SK-N-SH (cell line): ENCODE results near the gene PNPLA8. TPM values are rescaled to one million over a fixed set of nuclear protein-coding genes. Genes with fewer than 3 reads are reported as not detected.

Source experiments
- CTCF ChIA-PET: fragments of 300-600, 350-600 bp; formaldehyde crosslinking; extraction: SDS; loops from one replicate; lab custom pipeline; 2021; lab: Yijun Ruan, JAX
- POLR2A ChIA-PET: fragments of 350-600 bp; sonication (Branson Sonifier 250); formaldehyde crosslinking; extraction: SDS; loops from one replicate; lab custom pipeline; 2020; ENCODE audit warnings: antibody characterized with exemption, inconsistent platforms; lab: Yijun Ruan, JAX
- DNase-seq: peaks from one replicate; pipeline ENCODE4 v3.0.0; 2012
- H2AFZ ChIP-seq: fragments of 200-600 bp; sonication (generic); 2 replicates; pipeline ENCODE4 v1.8.1; 2016; ENCODE audit warnings: antibody characterized with exemption, mild to moderate bottlenecking, low read depth
- H3F3A ChIP-seq: fragments of 200-600 bp; sonication (generic); replicated peaks from 2 replicates; pipeline ENCODE3; 2016; ENCODE audit warnings: antibody characterized with exemption, mild to moderate bottlenecking; ENCODE audit not compliant: insufficient read depth
- H3K27ac ChIP-seq, 2 experiments: fragments of 200-500 bp in 1 of 2; fragments of 200-600 bp in 1 of 2; sonication (Bioruptor generic) in 1 of 2; sonication (generic), shearing (Covaris generic) in 1 of 2; 2 replicates each; pipeline versions ENCODE4 v1.5.1 to v1.6.1; 2014 to 2016; ENCODE audit warnings: low read depth in 2 of 2, inconsistent platforms in 1 of 2, low read length in 1 of 2, mild to moderate bottlenecking in 1 of 2, mixed read lengths in 1 of 2
- H3K27me3 ChIP-seq: fragments of 200-600 bp; sonication (generic), shearing (Covaris generic); 2 replicates; pipeline ENCODE4 v1.6.1; 2016; ENCODE audit warnings: mixed run types; ENCODE audit not compliant: insufficient read depth
- H3K36me3 ChIP-seq, 2 experiments: fragments of 200-500 bp in 1 of 2; fragments of 200-600 bp in 1 of 2; sonication (Bioruptor generic) in 1 of 2; sonication (generic) in 1 of 2; replicated peaks in 1 of 2; 2 replicates each; pipeline versions ENCODE3 to v1.5.1; 2014 to 2016; ENCODE audit warnings: low read length in 1 of 2, mild to moderate bottlenecking in 1 of 2; ENCODE audit not compliant: insufficient read depth in 2 of 2, control insufficient read depth in 1 of 2
- H3K4me1 ChIP-seq, 2 experiments: fragments of 200-500 bp in 1 of 2; fragments of 200-600 bp in 1 of 2; sonication (Bioruptor generic) in 1 of 2; sonication (generic), shearing (Covaris generic) in 1 of 2; 2 replicates each; pipeline versions ENCODE4 v1.5.1 to v1.6.1; 2014 to 2016; ENCODE audit warnings: low read depth in 1 of 2, low read length in 1 of 2, mixed run types in 1 of 2; ENCODE audit not compliant: insufficient read depth in 2 of 2, control insufficient read depth in 1 of 2
- H3K4me2 ChIP-seq: fragments of 200-600 bp; sonication (generic), shearing (Covaris generic); 2 replicates; pipeline ENCODE4 v1.6.1; 2017; ENCODE audit warnings: mixed run types
- H3K4me3 ChIP-seq, 2 experiments: fragments of 200-500 bp in 1 of 2; fragments of 200-600 bp in 1 of 2; sonication (Bioruptor generic) in 1 of 2; sonication (generic), shearing (Covaris generic) in 1 of 2; 2 replicates each; pipeline versions ENCODE4 v1.5.1 to v1.8.1; 2014 to 2016; ENCODE audit warnings: low read depth in 2 of 2, inconsistent platforms in 1 of 2, low read length in 1 of 2, mild to moderate bottlenecking in 1 of 2, mixed read lengths in 1 of 2, moderate library complexity in 1 of 2
- H3K79me2 ChIP-seq: fragments of 200-600 bp; sonication (generic); 2 replicates; pipeline ENCODE4 v1.8.1; 2017; ENCODE audit warnings: mild to moderate bottlenecking; ENCODE audit not compliant: insufficient read depth
- H3K9ac ChIP-seq: fragments of 200-600 bp; sonication (generic); 2 replicates; pipeline ENCODE4 v1.6.1; 2017; ENCODE audit warnings: mixed run types
- H3K9me2 ChIP-seq: fragments of 200-600 bp; sonication (generic); 2 replicates; pipeline ENCODE4 v1.6.1; 2017; ENCODE audit warnings: mixed run types
- H3K9me3 ChIP-seq: fragments of 200-600 bp; sonication (generic); 2 replicates; pipeline ENCODE4 v1.6.1; 2017; ENCODE audit warnings: mixed run types, mild to moderate bottlenecking, moderate library complexity
- H4K20me1 ChIP-seq: fragments of 200-600 bp; sonication (generic); 2 replicates; pipeline ENCODE4 v1.6.1; 2017; ENCODE audit warnings: mild to moderate bottlenecking, mixed run types; ENCODE audit not compliant: insufficient read depth
- FOXJ3 ChIP-seq: sonication (generic); formaldehyde crosslinking; IDR thresholded peaks from 2 replicates; pipeline ENCODE4 v1.5.1; 2020; ENCODE audit warnings: mild to moderate bottlenecking, missing genetic modification reagents
- MEF2A ChIP-seq: IDR thresholded peaks from 2 replicates; pipeline ENCODE4 v1.4.0; 2012; ENCODE audit warnings: low read depth, borderline replicate concordance
- MXI1 ChIP-seq: IDR thresholded peaks from 2 replicates; pipeline ENCODE4 v1.6.1; 2012; ENCODE audit warnings: mild to moderate bottlenecking, low read depth, low read length, improper control_type of control experiment
- NRF1 ChIP-seq: IDR thresholded peaks from 2 replicates; pipeline ENCODE4 v1.6.1; 2012; ENCODE audit warnings: low read depth, mild to moderate bottlenecking, low read length
- POLR2AphosphoS5 ChIP-seq: IDR thresholded peaks from 2 replicates; pipeline ENCODE4 v1.6.1; 2012; ENCODE audit warnings: low read depth, low read length
- RCOR1 ChIP-seq: fragments of 150-350 bp; IDR thresholded peaks from 2 replicates; pipeline ENCODE4 v1.6.1; 2017; ENCODE audit warnings: antibody characterized with exemption, low read length
- SIN3A ChIP-seq: IDR thresholded peaks from 2 replicates; pipeline ENCODE4 v1.6.1; 2012; ENCODE audit warnings: low read depth, mild to moderate bottlenecking, low read length, moderate library complexity, borderline replicate concordance
- TCF12 ChIP-seq: IDR thresholded peaks from 2 replicates; pipeline ENCODE4 v1.4.0; 2012
- WGBS: methylation state at CpG from one replicate; pipeline ENCODE4 v1.1.6; 2017; ENCODE audit warnings: low lambda C conversion rate; 5-methylcytosine and 5-hydroxymethylcytosine counted together
- polyA plus RNA-seq, 3 experiments: library from polyadenylated mRNA; depleted of rRNA; stranded (reverse); fragments of >200 nt; gene quantifications; 2 replicates each; pipeline ENCODE4 v1.2.3, GENCODE V29; 2012
- TF ChIP-seq, protein P1 (sequence below): IDR thresholded peaks from 2 replicates; pipeline ENCODE4 v1.4.0; 2012; ENCODE audit warnings: low read depth
- TF ChIP-seq, protein P2 (sequence below): fragments of 150-350 bp; IDR thresholded peaks from 2 replicates; pipeline ENCODE4 v1.6.1; 2017; ENCODE audit warnings: antibody characterized with exemption, low read length, low read depth, borderline replicate concordance
- TF ChIP-seq, protein P3 (sequence below): IDR thresholded peaks from 2 replicates; pipeline ENCODE4; 2012

Gene PNPLA8
- polyA plus RNA-seq, 1 of the 3 experiments (the other 2 are of a cell fraction) = 7.2 TPM

DNA sequence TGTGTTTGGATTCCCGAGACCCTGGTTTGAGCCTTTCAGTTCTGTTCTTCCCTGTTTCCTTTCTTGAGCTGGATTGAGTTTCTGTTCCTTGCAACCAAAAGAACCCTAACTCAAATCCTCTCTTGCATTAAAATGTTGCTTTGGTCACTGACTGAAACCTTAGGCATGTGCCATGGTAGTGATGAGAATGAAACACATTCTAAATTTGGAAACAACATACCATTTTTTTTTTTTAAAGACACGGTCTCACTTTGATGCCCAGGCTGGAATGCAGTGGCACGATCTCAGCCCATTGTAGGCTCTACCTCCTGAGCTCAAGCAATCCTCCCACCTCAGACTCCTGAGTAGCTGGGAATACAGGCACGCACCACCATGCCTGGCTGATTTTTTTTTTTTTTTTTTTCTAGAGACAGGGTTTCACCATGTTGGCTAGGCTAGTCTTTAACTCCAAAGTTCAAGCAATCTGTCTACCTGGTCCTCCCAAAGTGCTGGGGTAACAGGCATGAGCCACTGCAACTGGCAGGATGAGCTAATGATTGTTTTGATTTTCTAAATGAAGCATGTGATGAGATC, 35.2 kb upstream of the PNPLA8 start:
- DNase-seq = no peak
- H3F3A ChIP-seq = peaks cover 6% of the 10 kb centered on the region
- no peak overlapping the region for H3K27ac ChIP-seq
- no peak overlapping the region for H3K4me3 ChIP-seq
- H3K9me2 ChIP-seq = no peaks in the 10 kb centered on the region
- ChIA-PET CTCF (interaction anchor here (0.9 to 2.1 kb wide), 5 partner anchors 8 to 64 kb away, joined by 3 to 6 read pairs (median 4); partner anchors contain the start of genes DNAJB9 and THAP5), POLR2A (interaction anchor here (0.7 kb wide), 1 partner anchor 106 kb away, joined by 4 read pairs; no protein-coding TSS in a partner anchor)
- H3K36me3 ChIP-seq = peaks cover 25 to 35% of the 10 kb centered on the region in 2 experiments
- H2AFZ ChIP-seq = no peak overlapping the region
- H3K4me1 ChIP-seq = no peaks in the 10 kb centered on the region; a peak in 1 of 4 replicates
- H3K9ac ChIP-seq = no peak overlapping the region
- peaks cover 9% of the 10 kb centered on the region; the same call in 1 of the 2 replicates for H3K9me3 ChIP-seq
- 88% methylated on average over 4 of the region's 4 CpGs for WGBS
- no peaks in the 10 kb centered on the region; the same call in 1 of the 2 replicates for H4K20me1 ChIP-seq
- H3K27me3 ChIP-seq = no peaks in the 10 kb centered on the region
- no peak overlapping the region for H3K4me2 ChIP-seq
- peaks cover 33% of the 10 kb centered on the region for H3K79me2 ChIP-seq
- TF ChIP-seq, protein P1, sequence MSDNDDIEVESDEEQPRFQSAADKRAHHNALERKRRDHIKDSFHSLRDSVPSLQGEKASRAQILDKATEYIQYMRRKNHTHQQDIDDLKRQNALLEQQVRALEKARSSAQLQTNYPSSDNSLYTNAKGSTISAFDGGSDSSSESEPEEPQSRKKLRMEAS = no peak
- TF ChIP-seq POLR2AphosphoS5 (no peak), MEF2A (peak; percentile 58; the same call in 1 of the 2 replicates)
- TF ChIP-seq, all 33 proteins: peak for 1

DNA sequence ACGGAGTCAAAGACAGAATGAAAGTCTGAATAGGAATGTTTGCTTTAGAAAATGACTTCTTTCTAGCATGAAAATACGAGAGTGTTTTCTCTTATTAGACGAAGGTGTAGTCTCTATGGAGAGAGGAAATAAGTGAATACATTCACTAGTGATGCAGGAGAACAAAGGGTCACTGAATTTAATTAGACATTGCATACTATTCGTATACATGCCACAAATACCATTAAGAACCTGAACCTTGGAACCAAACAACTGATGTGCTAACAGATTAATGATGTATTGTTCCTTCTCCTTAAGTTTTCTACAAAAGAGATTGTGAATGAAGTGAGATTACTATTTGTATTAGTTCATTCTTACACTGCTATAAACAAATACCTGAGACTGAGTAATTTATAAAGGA, 33.3 kb upstream of the PNPLA8 start:
- DNase-seq = no peak
- WGBS = 92% methylated on average over 4 of the region's 4 CpGs
- H3K36me3 ChIP-seq = peaks cover 12 to 17% of the 10 kb centered on the region in 2 experiments
- H4K20me1 ChIP-seq = no peaks in the 10 kb centered on the region
- H3K27ac ChIP-seq = no peak overlapping the region
- H3K4me2 ChIP-seq = no peak overlapping the region
- ChIA-PET CTCF (interaction anchor here (1.4 to 2.1 kb wide), 2 partner anchors 10 to 62 kb away, joined by 3 to 6 read pairs; partner anchors contain the start of gene THAP5), POLR2A (no interaction called here)
- TF ChIP-seq, protein P2, sequence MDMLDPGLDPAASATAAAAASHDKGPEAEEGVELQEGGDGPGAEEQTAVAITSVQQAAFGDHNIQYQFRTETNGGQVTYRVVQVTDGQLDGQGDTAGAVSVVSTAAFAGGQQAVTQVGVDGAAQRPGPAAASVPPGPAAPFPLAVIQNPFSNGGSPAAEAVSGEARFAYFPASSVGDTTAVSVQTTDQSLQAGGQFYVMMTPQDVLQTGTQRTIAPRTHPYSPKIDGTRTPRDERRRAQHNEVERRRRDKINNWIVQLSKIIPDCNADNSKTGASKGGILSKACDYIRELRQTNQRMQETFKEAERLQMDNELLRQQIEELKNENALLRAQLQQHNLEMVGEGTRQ = no peak
- TF ChIP-seq TCF12 (no peak), POLR2AphosphoS5 (no peak), FOXJ3 (CRISPR knock-in tag) (no peak), NRF1 (no peak), SIN3A (no peak), MXI1 (no peak), RCOR1 (no peak)
- TF ChIP-seq, protein P3, sequence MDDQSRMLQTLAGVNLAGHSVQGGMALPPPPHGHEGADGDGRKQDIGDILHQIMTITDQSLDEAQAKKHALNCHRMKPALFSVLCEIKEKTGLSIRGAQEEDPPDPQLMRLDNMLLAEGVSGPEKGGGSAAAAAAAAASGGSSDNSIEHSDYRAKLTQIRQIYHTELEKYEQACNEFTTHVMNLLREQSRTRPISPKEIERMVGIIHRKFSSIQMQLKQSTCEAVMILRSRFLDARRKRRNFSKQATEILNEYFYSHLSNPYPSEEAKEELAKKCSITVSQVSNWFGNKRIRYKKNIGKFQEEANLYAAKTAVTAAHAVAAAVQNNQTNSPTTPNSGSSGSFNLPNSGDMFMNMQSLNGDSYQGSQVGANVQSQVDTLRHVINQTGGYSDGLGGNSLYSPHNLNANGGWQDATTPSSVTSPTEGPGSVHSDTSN = no peak
- H3K27me3 ChIP-seq = no peaks in the 10 kb centered on the region
- no peaks in the 10 kb centered on the region for H3K4me1 ChIP-seq
- H2AFZ ChIP-seq = no peak overlapping the region
- H3K9ac ChIP-seq = no peak overlapping the region
- peaks cover 9% of the 10 kb centered on the region; the same call in 1 of the 2 replicates for H3K9me3 ChIP-seq
- H3F3A ChIP-seq = peaks cover 6% of the 10 kb centered on the region
- H3K9me2 ChIP-seq = no peaks in the 10 kb centered on the region
- H3K79me2 ChIP-seq = peaks cover 16% of the 10 kb centered on the region
- H3K4me3 ChIP-seq = no peak overlapping the region
